Endothelial cell (in vitro differentiated cells): ENCODE measurements around the gene RASGRP1. TPM values are rescaled to one million over a fixed set of nuclear protein-coding genes. Genes with fewer than 3 reads are reported as not detected.
A peak's percentile ranks its signal among the peaks of the same experiment; 100 is the strongest.

Experiments
- DNase-seq: peaks from one replicate; pipeline ENCODE4 v3.0.0; 2021; ENCODE audit warnings: low spot score
- H3K27ac Mint-ChIP-seq: one replicate; pipeline ENCODE4 v1.8.0; 2021; ENCODE audit warnings: mixed read lengths, inconsistent platforms; ENCODE audit not compliant: unreplicated experiment
- H3K27me3 Mint-ChIP-seq: one replicate; pipeline ENCODE4 v1.8.0; 2021; ENCODE audit warnings: mild to moderate bottlenecking, moderate library complexity, mixed read lengths, inconsistent platforms; ENCODE audit not compliant: unreplicated experiment
- H3K36me3 Mint-ChIP-seq: one replicate; pipeline ENCODE4 v1.8.0; 2021; ENCODE audit warnings: mild to moderate bottlenecking, low read depth, mixed read lengths, inconsistent platforms; ENCODE audit not compliant: unreplicated experiment
- H3K4me1 Mint-ChIP-seq: one replicate; pipeline ENCODE4 v1.8.0; 2021; ENCODE audit warnings: mild to moderate bottlenecking, mixed read lengths, inconsistent platforms; ENCODE audit not compliant: unreplicated experiment
- H3K4me3 Mint-ChIP-seq: one replicate; pipeline ENCODE4 v1.8.0; 2021; ENCODE audit warnings: mild to moderate bottlenecking, mixed read lengths, inconsistent platforms; ENCODE audit not compliant: unreplicated experiment
- H3K9me3 Mint-ChIP-seq: one replicate; pipeline ENCODE4 v1.8.0; 2021; ENCODE audit warnings: mixed read lengths, inconsistent platforms; ENCODE audit not compliant: unreplicated experiment
- CTCF ChIP-seq: fragments of 200-600 bp; sonication (generic); IDR thresholded peaks from one replicate; pipeline ENCODE4 v1.5.0; 2021; ENCODE audit warnings: antibody characterized with exemption; ENCODE audit not compliant: unreplicated experiment
- total RNA-seq: library from RNA; stranded (reverse); fragmentation: NEBNext Ultra II Directional; extraction: Animal tissue kit (Norgen Biotek cat#: 25700); gene quantifications from one replicate; pipeline ENCODE4 v1.2.1, GENCODE V29; 2021; ENCODE audit not compliant: unreplicated experiment

Gene RASGRP1
- total RNA-seq, 1 donor from 2014 or later = 0.49 TPM

- no peak for TF ChIP-seq CTCF
- DNase-seq = no peak
- Mint-ChIP-seq H3K9me3 (no peaks in the 10 kb centered on the region), H3K36me3 (no peaks in the 10 kb centered on the region), H3K27ac (no peak overlapping the region), H3K4me1 (no peaks in the 10 kb centered on the region), H3K27me3 (peaks cover 5% of the 10 kb centered on the region), H3K4me3 (no peak overlapping the region)
These were observed 12.2 kb upstream of the RASGRP1 start for GRCh38 chr15:38576837-38577236.

GRCh38 chr15:38576261-38576660, 11.6 kb upstream of the RASGRP1 start:
- Mint-ChIP-seq H3K4me1 (no peaks in the 10 kb centered on the region), H3K4me3 (no peak overlapping the region), H3K36me3 (no peaks in the 10 kb centered on the region), H3K9me3 (no peaks in the 10 kb centered on the region), H3K27me3 (peaks cover 5% of the 10 kb centered on the region), H3K27ac (no peak overlapping the region)
- no peak for TF ChIP-seq CTCF
- no peak for DNase-seq

GRCh38 chr15:38565287-38565670, 665 bp upstream of the RASGRP1 start:
- Mint-ChIP-seq H3K27ac (no peak overlapping the region), H3K36me3 (no peaks in the 10 kb centered on the region), H3K27me3 (peaks cover 4% of the 10 kb centered on the region), H3K4me1 (no peaks in the 10 kb centered on the region), H3K9me3 (no peaks in the 10 kb centered on the region), H3K4me3 (peak overlapping the region; percentile 78)
- no peak for DNase-seq
- no peak for TF ChIP-seq CTCF

DNA sequence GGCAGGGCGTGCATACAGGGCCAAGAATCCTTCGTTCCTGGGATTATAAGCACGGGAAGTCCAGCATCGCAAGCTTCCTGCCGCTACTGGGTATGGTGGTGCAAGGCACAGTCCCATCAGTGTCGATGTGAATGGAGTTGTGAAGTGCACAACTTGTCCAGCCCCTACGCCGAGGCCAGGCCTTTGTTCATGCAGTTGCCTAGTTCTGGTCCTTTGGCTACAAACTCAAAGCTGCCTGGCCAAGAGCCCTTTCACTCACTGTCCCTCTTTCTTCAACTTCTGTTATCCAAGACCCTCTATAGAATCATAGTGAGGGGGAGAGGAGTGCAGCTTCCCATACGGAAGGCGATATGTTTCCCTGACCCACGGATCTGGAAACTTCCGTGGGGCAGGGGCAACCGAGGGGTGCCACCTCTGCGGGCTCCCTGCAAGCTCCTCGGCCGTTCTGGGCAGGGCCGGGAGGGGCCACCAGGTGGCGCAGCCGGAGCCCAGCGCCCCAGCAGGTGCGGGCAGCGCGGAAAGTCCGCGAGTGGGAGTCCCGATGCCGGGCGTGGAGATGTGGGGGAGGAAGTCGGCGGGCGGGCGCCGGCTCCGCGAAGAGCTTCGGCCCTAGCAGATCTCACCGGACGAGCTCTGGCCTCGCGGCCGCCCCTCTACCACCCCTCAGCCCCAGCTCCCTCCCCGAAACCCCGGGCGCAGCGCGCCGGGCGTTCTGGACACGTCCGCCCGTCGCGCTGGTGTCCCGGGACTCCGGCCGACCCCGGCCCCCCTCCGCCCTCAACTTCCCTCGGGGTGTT, 693 bp downstream of the RASGRP1 start:
- peaks cover 5% of the 10 kb centered on the region for H3K27me3 Mint-ChIP-seq
- peak; percentile 91 for TF ChIP-seq CTCF
- peak overlapping the region; percentile 88 for H3K4me3 Mint-ChIP-seq
- H3K4me1 Mint-ChIP-seq = no peaks in the 10 kb centered on the region
- H3K36me3 Mint-ChIP-seq = no peaks in the 10 kb centered on the region
- DNase-seq = peak; percentile 78
- no peaks in the 10 kb centered on the region for H3K9me3 Mint-ChIP-seq
- no peak overlapping the region for H3K27ac Mint-ChIP-seq

DNA sequence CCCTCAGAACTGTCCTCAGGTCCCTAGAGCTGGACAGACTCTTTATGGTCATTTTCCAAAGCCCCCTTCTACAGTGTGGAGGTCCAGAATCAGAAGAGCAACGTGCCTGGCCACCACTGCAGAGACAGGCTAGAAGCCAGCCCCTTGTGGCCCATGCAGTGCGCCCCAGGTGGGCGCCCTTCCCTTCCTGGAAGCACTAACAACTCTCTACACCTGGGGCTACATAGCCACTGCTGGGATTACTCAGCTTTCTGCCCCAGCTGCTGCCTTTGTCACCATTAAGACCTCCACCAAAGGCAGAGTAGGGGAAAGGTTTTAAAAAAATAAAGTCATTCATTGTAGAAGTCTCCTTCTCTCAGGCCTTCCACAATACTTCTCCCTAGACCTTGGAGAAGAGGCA, 2.3 kb downstream of the RASGRP1 start:
- Mint-ChIP-seq H3K4me3 (no peak overlapping the region), H3K27me3 (peaks cover 5% of the 10 kb centered on the region), H3K36me3 (no peaks in the 10 kb centered on the region), H3K27ac (no peak overlapping the region), H3K9me3 (no peaks in the 10 kb centered on the region), H3K4me1 (peaks cover 6% of the 10 kb centered on the region)
- no peak for DNase-seq
- no peak for TF ChIP-seq CTCF
